K562 (cell line): ENCODE results near the gene TMF1. TPM values are rescaled to one million over a fixed set of nuclear protein-coding genes. Genes with fewer than 3 reads are reported as not detected.
A peak's percentile ranks its signal among the peaks of the same experiment; 100 is the strongest.

Source experiments
- ATAC-seq: fragments of 200-7000 bp; cut with Tn5 transposase; 3 replicates; pipeline ENCODE4 v1.9.1; 2020; ENCODE audit warnings: moderate library complexity
- BruUV-seq: library from RNA; stranded (reverse); fragments of 400-500 nt; replicated peaks from 2 replicates; lab custom pipeline; 2021; lab: Mats Ljungman, UMichigan
- CTCF ChIA-PET: fragments of 300-600 bp; formaldehyde crosslinking; extraction: SDS; loops from one replicate; lab custom pipeline; 2021; ENCODE audit warnings: low intra/inter-chr PET ratio; lab: Yijun Ruan, JAX
- POLR2A ChIA-PET: fragments of 300-600, 350-650 bp; sonication (Branson Sonifier 250); formaldehyde crosslinking; extraction: SDS; loops from one replicate; lab custom pipeline; 2021; ENCODE audit warnings: antibody characterized with exemption, inconsistent platforms; lab: Yijun Ruan, JAX
- DNase-seq, 4 experiments: peaks; one replicate each; pipeline versions ENCODE4 v3.0.0 to v3.0.0-alpha.2; 2011 to 2018; ENCODE audit warnings: low spot score in 3 of 4, mixed read lengths in 3 of 4; ENCODE audit errors: extremely low read depth in 1 of 4
- FAIRE-seq: peaks from 2 replicates; lab custom pipeline; 2011; peaks lifted over from hg19 to GRCh38; lab: Jason Lieb, UNC
- H2AFZ ChIP-seq: 2 replicates; pipeline ENCODE4 v1.6.0; 2011; ENCODE audit warnings: low read depth, low read length, control low read depth, inconsistent platforms
- H3K27ac ChIP-seq: fragments of 200-600 bp; 3 replicates; pipeline ENCODE4 v1.8.0; 2011; ENCODE audit warnings: low read depth, mild to moderate bottlenecking, control low read depth, inconsistent platforms, low read length, moderate library complexity, mixed read lengths; ENCODE audit errors: extremely low read depth
- H3K27me3 ChIP-seq, 2 experiments: fragments of 300-600 bp in 1 of 2; 2 replicates in 1 of 2; 3 replicates in 1 of 2; pipeline versions ENCODE4 v1.6.0 to v1.8.0; 2011; ENCODE audit warnings: inconsistent platforms in 2 of 2, low read length in 2 of 2, mild to moderate bottlenecking in 1 of 2, mixed read lengths in 1 of 2, moderate library complexity in 1 of 2; ENCODE audit not compliant: control insufficient read depth in 2 of 2, insufficient read depth in 2 of 2
- H3K36me3 ChIP-seq: fragments of 300-600 bp; 3 replicates; pipeline ENCODE4 v1.8.0; 2011; ENCODE audit warnings: mild to moderate bottlenecking, low read length, inconsistent platforms; ENCODE audit not compliant: control insufficient read depth, insufficient read depth
- H3K4me1 ChIP-seq, 2 experiments: fragments of 200-600 bp in 1 of 2; replicated peaks in 1 of 2; 2 replicates in 1 of 2; 3 replicates in 1 of 2; pipeline versions ENCODE4 v1.5.1 to v1.8.0; 2011; ENCODE audit warnings: inconsistent platforms in 2 of 2, low read length in 2 of 2, mild to moderate bottlenecking in 1 of 2, mixed read lengths in 1 of 2, moderate library complexity in 1 of 2; ENCODE audit not compliant: control insufficient read depth in 2 of 2, insufficient read depth in 2 of 2
- H3K4me2 ChIP-seq: 2 replicates; pipeline ENCODE4 v1.6.1; 2011; ENCODE audit warnings: low read length, control low read depth, inconsistent platforms, mixed read lengths; ENCODE audit not compliant: insufficient read depth
- H3K4me3 ChIP-seq: fragments of 200-600 bp; sonication (generic), shearing (Covaris generic); 2 replicates; pipeline ENCODE4 v1.5.1; 2016; ENCODE audit warnings: control low read depth, inconsistent platforms
- H3K79me2 ChIP-seq: fragments of 200-600 bp; 3 replicates; pipeline ENCODE4 v1.8.0; 2011; ENCODE audit warnings: low read length, inconsistent platforms; ENCODE audit not compliant: control insufficient read depth, insufficient read depth
- H3K9ac ChIP-seq, 2 experiments: 2 replicates each; pipeline versions ENCODE4 v1.6.0 to v1.6.1; 2011; ENCODE audit warnings: low read depth in 2 of 2, low read length in 2 of 2, control low read depth in 1 of 2, inconsistent platforms in 1 of 2, mild to moderate bottlenecking in 1 of 2, mixed read lengths in 1 of 2; ENCODE audit not compliant: insufficient read depth in 1 of 2
- H3K9me1 ChIP-seq: one replicate; pipeline ENCODE4 v1.6.0; 2011; ENCODE audit warnings: inconsistent platforms, mild to moderate bottlenecking, low read length, moderate library complexity; ENCODE audit not compliant: control insufficient read depth, insufficient read depth
- H3K9me3 ChIP-seq: replicated peaks from 2 replicates; pipeline ENCODE4 v1.5.1; 2011; ENCODE audit warnings: low read depth, low read length, inconsistent platforms; ENCODE audit not compliant: control insufficient read depth, insufficient read depth
- H4K20me1 ChIP-seq: replicated peaks from 2 replicates; pipeline ENCODE4 v1.6.1; 2011; ENCODE audit warnings: low read length, inconsistent platforms, mixed read lengths; ENCODE audit not compliant: control insufficient read depth, insufficient read depth
- CBFA2T3 ChIP-seq: fragments of 450-650 bp; IDR thresholded peaks from 2 replicates; pipeline ENCODE4 v1.6.1; 2017
- CBX3 ChIP-seq, 2 experiments: IDR thresholded peaks; 1 replicate in 1 of 2; 2 replicates in 1 of 2; pipeline ENCODE4 v1.6.1; 2012; ENCODE audit warnings: inconsistent platforms in 2 of 2, low read length in 2 of 2, borderline replicate concordance in 1 of 2, control low read depth in 1 of 2
- CREM ChIP-seq: IDR thresholded peaks from 2 replicates; pipeline ENCODE4 v1.6.1; 2014; ENCODE audit warnings: antibody characterized with exemption, low read depth
- GATAD2B ChIP-seq: fragments of 450-650 bp; IDR thresholded peaks from 2 replicates; pipeline ENCODE4 v1.6.1; 2017; ENCODE audit warnings: mild to moderate bottlenecking, borderline replicate concordance
- SPI1 ChIP-seq: IDR thresholded peaks from 2 replicates; pipeline ENCODE4 v1.6.1; 2011; ENCODE audit warnings: low read depth, low read length, control low read depth, borderline replicate concordance
- WGBS: fragments of 100-300 bp; shearing (Covaris generic); methylation state at CpG from one replicate; pipeline ENCODE4 v1.1.6; 2016; ENCODE audit warnings: low coverage, mixed read lengths; ENCODE audit not compliant: insufficient coverage; ENCODE audit errors: missing lambda C conversion rate; 5-methylcytosine and 5-hydroxymethylcytosine counted together
- in situ Hi-C: fragments of 300-500 bp; cut with MboI; formaldehyde crosslinking; loops from 4 replicates; pipeline ENCODE4 v1.15.0; 2018; ENCODE audit warnings: inconsistent platforms, mixed read lengths
- intact Hi-C: fragments of 100-400 bp; cut with micrococcal nuclease; formaldehyde crosslinking; loops from 2 replicates; pipeline ENCODE4 v1.14.2; 2022
- polyA plus RNA-seq, 8 experiments: library from polyadenylated mRNA; depleted of rRNA in 4 of 8; stranded (reverse) in 5 of 8; unstranded in 3 of 8; fragments of >200 nt; fragmentation: Nextera tagmentation in 2 of 8; fragmentation: Illumina TruSeq in 1 of 8; extraction: Ambion mirVana in 2 of 8; extraction: Trizol in 1 of 8; gene quantifications; 2 replicates each; pipeline versions ENCODE4 v1.2.1 to v1.2.3, GENCODE V29; 2011 to 2014; ENCODE audit warnings: inconsistent platforms in 1 of 8, missing spikeins in 1 of 8
- total RNA-seq, 7 experiments: library from RNA; depleted of rRNA in 6 of 7; stranded (reverse); fragments of >200 nt in 6 of 7; fragmentation: Illumina TruSeq in 2 of 7; extraction: Trizol in 2 of 7; gene quantifications; 2 replicates each; pipeline versions ENCODE4 v1.2.1 to v1.2.3, GENCODE V29; 2011 to 2021; ENCODE audit warnings: low replicate concordance in 1 of 7
- TF ChIP-seq, protein P1 (sequence below), 2 experiments: fragments of 450-650 bp in 1 of 2; sonication (generic) in 1 of 2; formaldehyde crosslinking in 1 of 2; IDR thresholded peaks; 2 replicates each; pipeline versions ENCODE4 v1.7.1 to v1.9.0; 2016 to 2022; ENCODE audit warnings: inconsistent platforms in 1 of 2, mild to moderate bottlenecking in 1 of 2, missing genetic modification reagents in 1 of 2

Gene TMF1
- total and polyA plus RNA-seq, 9 of the 15 experiments (the other 6 are each of a cell fraction or from before 2014, with no cell fraction given): 3.1 to 13.9 (median 10.3) TPM

DNA sequence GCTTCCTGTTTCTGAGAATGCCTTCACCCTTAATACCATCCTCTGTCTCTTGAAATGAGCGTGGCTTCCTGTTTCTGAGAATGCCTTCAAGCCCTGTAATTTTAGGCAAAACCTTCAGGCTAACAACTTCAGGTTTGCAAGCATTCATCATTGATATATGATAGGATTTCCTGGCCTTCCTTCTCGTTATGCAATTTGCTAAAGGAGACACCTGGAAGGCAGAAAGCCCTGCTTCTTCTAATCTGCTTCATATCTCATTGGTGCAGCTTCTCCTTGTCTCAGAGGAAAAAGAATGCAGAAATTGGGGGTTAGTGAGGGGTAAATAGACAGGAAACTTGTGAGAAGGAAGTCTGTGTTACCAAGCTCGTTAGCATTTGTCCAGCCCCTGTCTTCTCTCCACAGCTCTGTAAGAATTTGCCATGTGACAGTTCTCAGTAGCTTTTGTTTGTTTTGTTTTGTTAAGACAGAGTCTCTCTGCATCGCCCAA lies 39.9 kb upstream of the TMF1 start:
- TF ChIP-seq, protein P1, sequence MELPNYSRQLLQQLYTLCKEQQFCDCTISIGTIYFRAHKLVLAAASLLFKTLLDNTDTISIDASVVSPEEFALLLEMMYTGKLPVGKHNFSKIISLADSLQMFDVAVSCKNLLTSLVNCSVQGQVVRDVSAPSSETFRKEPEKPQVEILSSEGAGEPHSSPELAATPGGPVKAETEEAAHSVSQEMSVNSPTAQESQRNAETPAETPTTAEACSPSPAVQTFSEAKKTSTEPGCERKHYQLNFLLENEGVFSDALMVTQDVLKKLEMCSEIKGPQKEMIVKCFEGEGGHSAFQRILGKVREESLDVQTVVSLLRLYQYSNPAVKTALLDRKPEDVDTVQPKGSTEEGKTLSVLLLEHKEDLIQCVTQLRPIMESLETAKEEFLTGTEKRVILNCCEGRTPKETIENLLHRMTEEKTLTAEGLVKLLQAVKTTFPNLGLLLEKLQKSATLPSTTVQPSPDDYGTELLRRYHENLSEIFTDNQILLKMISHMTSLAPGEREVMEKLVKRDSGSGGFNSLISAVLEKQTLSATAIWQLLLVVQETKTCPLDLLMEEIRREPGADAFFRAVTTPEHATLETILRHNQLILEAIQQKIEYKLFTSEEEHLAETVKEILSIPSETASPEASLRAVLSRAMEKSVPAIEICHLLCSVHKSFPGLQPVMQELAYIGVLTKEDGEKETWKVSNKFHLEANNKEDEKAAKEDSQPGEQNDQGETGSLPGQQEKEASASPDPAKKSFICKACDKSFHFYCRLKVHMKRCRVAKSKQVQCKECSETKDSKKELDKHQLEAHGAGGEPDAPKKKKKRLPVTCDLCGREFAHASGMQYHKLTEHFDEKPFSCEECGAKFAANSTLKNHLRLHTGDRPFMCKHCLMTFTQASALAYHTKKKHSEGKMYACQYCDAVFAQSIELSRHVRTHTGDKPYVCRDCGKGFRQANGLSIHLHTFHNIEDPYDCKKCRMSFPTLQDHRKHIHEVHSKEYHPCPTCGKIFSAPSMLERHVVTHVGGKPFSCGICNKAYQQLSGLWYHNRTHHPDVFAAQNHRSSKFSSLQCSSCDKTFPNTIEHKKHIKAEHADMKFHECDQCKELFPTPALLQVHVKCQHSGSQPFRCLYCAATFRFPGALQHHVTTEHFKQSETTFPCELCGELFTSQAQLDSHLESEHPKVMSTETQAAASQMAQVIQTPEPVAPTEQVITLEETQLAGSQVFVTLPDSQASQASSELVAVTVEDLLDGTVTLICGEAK (IDR thresholded peaks at IDR 0.05): peak; percentile 41; the same call in 1 of the 2 replicates
- TF ChIP-seq, protein P1 (CRISPR knock-in tag; IDR thresholded peaks at IDR 0.05): no peak
- TF ChIP-seq CREM (peak; percentile 66), SPI1 (0 out of 2 replicates have a peak, but pooled peaks have one; percentile 57), CBX3 (IDR thresholded peaks at IDR 0.05; ENCODE audit: borderline replicate concordance in 1 of 2, low read length in 2 of 2) (no peak), CBFA2T3 (peak; percentile 33; the same call in 1 of the 2 replicates), GATAD2B (no peak)
- H3K9me3 ChIP-seq: no peaks in the 10 kb centered on the region
- no TSS peak for BruUV-seq
- FAIRE-seq: peak; percentile 73
- intact Hi-C loops (no loop called here), in situ Hi-C loops (no loop called here)
- WGBS: 17% methylated on average over 4 of the region's 4 CpGs
- peaks cover 2% of the 10 kb centered on the region; the same call in 1 of the 3 replicates for H3K79me2 ChIP-seq
- H3K9me1 ChIP-seq: no peaks in the 10 kb centered on the region
- ChIA-PET POLR2A (interaction anchor here (0.8 to 2.7 kb wide), 2 partner anchors 9 to 17 kb away, joined by 3 to 17 read pairs; no protein-coding TSS in a partner anchor), CTCF (no interaction called here)
- H3K4me1 ChIP-seq: peaks cover 3 to 9% of the 10 kb centered on the region in 2 experiments; a peak in 4 of 5 replicates
- DNase-seq: peak in 1 of 4 experiments; percentile 11
- no peaks in the 10 kb centered on the region for H3K27me3 ChIP-seq
- no peaks in the 10 kb centered on the region for H3K36me3 ChIP-seq
- H3K27ac ChIP-seq: no peak overlapping the region
- H3K4me3 ChIP-seq: no peak overlapping the region
- no peak overlapping the region for H3K9ac ChIP-seq
- H4K20me1 ChIP-seq: no peaks in the 10 kb centered on the region
- no peak overlapping the region for H3K4me2 ChIP-seq
- H2AFZ ChIP-seq: no peak overlapping the region
- ATAC-seq: no peak; the same call in 2 of the 3 replicates
